Activated naive CD4-positive, alpha-beta T cell treated with anti-CD3 and anti-CD28 coated beads for 36 hours (primary cell): Measurements from ENCODE around the gene RNF126. TPM values are rescaled to one million over a fixed set of nuclear protein-coding genes. Genes with fewer than 3 reads are reported as not detected.
"Not testable (repeated sequence)": the region's sequence is repeated elsewhere in the genome, so short reads cannot be mapped to it uniquely, and the experiment has no call there.

Experiments used
- CTCF ChIA-PET: fragments of 350-600 bp; sonication (Branson Sonifier 250); formaldehyde crosslinking; loops from one replicate; lab custom pipeline; 2021; ENCODE audit warnings: antibody characterized with exemption; lab: Charles Lee
- DNase-seq: peaks from one replicate; pipeline ENCODE4 v3.0.0-alpha.2; 2020
- H3K27ac Mint-ChIP-seq: one replicate; pipeline ENCODE4 v1.8.0; 2021; ENCODE audit warnings: mild to moderate bottlenecking, mixed read lengths
- H3K27me3 Mint-ChIP-seq: one replicate; pipeline ENCODE4 v1.8.0; 2021; ENCODE audit warnings: low read depth, mixed read lengths
- H3K36me3 Mint-ChIP-seq: one replicate; pipeline ENCODE4 v1.8.0; 2021; ENCODE audit warnings: low read depth, mixed read lengths
- H3K4me1 Mint-ChIP-seq: one replicate; pipeline ENCODE4 v1.8.0; 2021; ENCODE audit warnings: low read depth, mixed read lengths
- H3K4me3 Mint-ChIP-seq: one replicate; pipeline ENCODE4 v1.8.0; 2021; ENCODE audit warnings: mild to moderate bottlenecking, moderate library complexity, mixed read lengths
- H3K9me3 Mint-ChIP-seq: one replicate; pipeline ENCODE4 v1.8.0; 2021; ENCODE audit warnings: mixed read lengths
- intact Hi-C: fragments of 100-400 bp; cut with micrococcal nuclease; formaldehyde crosslinking; loops from one replicate; pipeline ENCODE4 v1.15.1; 2023
- total RNA-seq, 2 experiments: library from RNA; stranded (reverse); gene quantifications; one replicate each; pipeline ENCODE4 v1.2.3, GENCODE V29; 2021

RNF126 gene
- total RNA-seq, 2 experiments from 2014 or later, result 99.5 to 108 TPM

DNA sequence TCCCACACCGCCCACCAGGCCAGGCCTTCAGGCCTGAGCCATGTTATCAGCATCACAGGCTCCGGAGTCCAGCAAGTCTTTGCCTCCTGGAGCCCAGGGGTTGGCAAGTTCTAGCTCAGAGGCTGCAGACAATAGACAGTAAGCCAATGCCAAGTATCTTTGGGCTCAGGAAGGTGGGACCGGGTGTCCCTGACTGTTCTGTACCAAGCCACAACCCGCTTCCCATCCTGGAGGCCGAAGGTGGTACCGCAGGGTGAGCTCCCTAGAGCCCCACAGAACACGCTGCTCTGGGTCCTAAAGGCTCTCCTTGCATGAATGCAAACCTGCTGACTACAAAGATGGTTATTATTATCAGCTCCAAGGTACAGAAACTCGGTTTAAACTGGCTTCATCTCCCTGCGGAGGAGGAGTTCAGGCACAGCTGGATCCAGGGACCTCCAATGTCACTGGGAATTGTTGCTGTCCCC, 7.6 kb upstream of the RNF126 start:
- DNase-seq, result no peak
- Mint-ChIP-seq H3K27ac (no peak overlapping the region), H3K4me1 (peaks cover 3% of the 10 kb centered on the region), H3K9me3 (no peaks in the 10 kb centered on the region), H3K4me3 (no peak overlapping the region), H3K27me3 (peaks cover 13% of the 10 kb centered on the region), H3K36me3 (no peaks in the 10 kb centered on the region)
- CTCF ChIA-PET, result interaction anchor here (2.1 kb wide), 1 partner anchor 63 kb away, joined by 7 read pairs; no protein-coding TSS in a partner anchor
- intact Hi-C loops, result no loop called here

DNA sequence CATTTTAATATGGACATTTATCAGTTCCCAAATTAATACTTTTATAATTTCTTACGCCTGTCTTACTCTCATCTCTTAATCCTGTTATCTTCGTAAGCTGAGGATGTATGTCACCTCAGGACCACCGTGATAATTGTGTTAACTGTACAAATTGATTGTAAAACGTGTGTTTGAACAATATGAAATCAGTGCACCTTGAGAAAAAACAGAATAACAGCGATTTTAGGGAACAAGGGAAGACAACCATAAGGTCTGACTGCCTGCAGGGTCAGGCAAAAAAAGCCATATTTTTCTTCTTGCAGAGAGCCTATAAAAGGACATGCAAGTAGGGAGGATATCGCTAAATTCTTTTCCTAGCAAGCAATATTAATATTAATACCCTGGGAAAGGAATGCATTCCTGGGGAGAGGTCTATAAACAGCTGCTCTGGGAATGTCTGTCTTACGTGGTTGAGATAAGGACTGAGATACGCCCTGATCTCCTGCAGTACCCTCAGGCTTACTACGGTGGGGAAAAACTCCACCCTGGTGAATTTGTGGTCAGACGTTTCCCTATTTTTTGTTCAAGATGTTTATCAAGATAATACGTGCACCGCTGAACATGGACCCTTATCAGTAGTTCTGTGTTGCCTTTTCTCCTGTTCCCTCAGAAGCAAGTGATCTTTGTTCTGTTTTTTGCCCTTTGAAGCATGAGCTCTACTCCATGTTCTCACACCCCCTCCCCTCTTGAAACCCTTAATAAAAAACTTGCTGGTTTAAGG, 5.8 kb upstream of the RNF126 start:
- not testable (repeated sequence) for H3K4me3 Mint-ChIP-seq, H3K4me1 Mint-ChIP-seq

DNA sequence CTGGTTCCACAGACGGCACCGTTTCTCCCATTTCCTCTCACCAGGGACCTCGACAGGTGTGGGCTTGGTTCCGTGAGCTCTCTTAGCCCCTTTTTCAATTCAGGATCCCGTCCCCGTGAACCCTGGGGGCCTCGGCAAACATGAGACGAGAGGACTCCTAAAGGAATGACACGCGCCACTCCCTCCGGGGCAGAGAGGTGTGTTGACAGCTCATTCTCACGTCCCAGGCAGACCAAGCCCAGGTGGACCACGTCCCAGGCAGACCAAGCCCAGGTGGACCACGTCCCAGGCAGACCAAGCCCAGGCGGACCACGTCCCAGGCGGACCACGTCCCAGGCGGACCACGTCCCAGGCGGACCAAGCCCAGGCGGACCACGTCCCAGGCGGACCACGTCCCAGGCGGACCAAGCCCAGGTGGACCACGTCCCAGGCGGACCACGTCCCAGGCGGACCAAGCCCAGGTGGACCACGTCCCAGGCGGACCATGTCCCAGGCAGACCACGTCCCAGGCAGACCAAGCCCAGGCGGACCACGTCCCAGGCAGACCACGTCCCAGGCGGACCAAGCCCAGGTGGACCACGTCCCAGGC, 4.1 kb upstream of the RNF126 start:
- H3K9me3 Mint-ChIP-seq, H3K27ac Mint-ChIP-seq, H3K27me3 Mint-ChIP-seq, H3K36me3 Mint-ChIP-seq, H3K4me3 Mint-ChIP-seq, DNase-seq, intact Hi-C loops: not testable (repeated sequence)
- CTCF ChIA-PET, result interaction anchor here (1.0 kb wide), 1 partner anchor 66 kb away, joined by 4 read pairs; no protein-coding TSS in a partner anchor
- H3K4me1 Mint-ChIP-seq, result peaks cover 15% of the 10 kb centered on the region

More for the DNA sequence above, 5.8 kb upstream of the RNF126 start:
- H3K9me3 Mint-ChIP-seq, intact Hi-C loops, H3K36me3 Mint-ChIP-seq, H3K27ac Mint-ChIP-seq, H3K27me3 Mint-ChIP-seq, DNase-seq: not testable (repeated sequence)
- CTCF ChIA-PET, result interaction anchor here (0.6 to 1.0 kb wide), 2 partner anchors 102 to 104 kb away, joined by 3 read pairs; no protein-coding TSS in a partner anchor

DNA sequence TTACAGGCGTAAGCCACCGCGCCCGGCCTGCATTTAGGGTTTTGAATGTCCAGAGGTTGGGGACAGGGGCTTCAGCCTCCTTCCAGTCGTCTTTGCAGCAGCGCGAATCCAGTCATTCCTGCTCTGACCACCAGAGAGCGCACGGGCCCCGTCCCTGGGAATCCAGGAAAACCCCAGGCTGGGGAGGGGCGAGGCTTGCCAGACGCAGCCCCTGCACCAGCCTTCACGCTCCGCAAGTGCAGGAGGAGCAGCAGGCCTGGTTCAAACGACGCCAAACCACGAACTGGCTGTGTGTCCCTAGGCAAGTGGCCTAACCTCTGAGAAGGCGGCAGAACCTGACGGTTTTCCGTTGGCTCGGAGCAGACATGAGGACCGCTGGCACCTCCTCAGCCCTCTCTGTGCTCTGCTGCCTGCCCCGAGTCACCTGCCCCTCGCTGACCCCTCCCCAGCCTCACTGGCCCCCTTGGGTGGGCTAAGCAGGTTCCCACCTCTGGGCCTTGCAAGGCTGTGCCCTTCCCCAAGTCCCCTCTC, 2.0 kb upstream of the RNF126 start:
- intact Hi-C loops, result loop anchor here (1.0 to 5.0 kb wide), 6 partner anchors 69 to 742 kb away; partner anchors contain the start of genes CDC34, CIRBP, DAZAP1 and RNU6-2
- Mint-ChIP-seq H3K4me1 (peaks cover 25% of the 10 kb centered on the region), H3K9me3 (no peaks in the 10 kb centered on the region), H3K4me3 (peak overlapping the region; percentile 80), H3K27me3 (no peaks in the 10 kb centered on the region), H3K27ac (no peak overlapping the region), H3K36me3 (peaks cover 17% of the 10 kb centered on the region)
- DNase-seq, result peak; percentile 87
- CTCF ChIA-PET, result interaction anchor here (0.6 to 0.8 kb wide), 2 partner anchors 81 to 93 kb away, joined by 3 read pairs; no protein-coding TSS in a partner anchor

DNA sequence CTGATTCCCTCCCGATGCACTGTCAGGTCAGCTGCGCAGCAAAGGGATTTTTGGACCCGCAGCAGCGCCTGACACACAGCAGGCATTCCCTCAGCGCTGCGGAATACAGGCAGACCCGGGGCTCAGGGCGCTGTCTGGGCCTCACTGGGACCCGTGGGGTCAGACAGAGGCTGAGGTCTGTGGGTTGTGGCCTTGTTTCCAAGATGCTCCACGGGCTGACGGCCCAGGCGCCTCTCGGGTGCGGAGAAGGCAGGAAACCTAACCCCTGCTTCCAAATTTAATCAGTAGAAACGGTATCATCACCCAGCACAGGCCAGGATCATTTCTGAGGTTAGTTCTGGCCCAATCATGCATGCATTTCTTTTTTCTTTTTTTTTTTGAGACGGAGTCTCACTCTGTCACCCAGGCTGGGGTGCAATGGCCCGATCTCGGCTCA, 686 bp upstream of the RNF126 start:
- Mint-ChIP-seq H3K4me3 (peak overlapping the region; percentile 80), H3K4me1 (peaks cover 35% of the 10 kb centered on the region), H3K36me3 (peaks cover 22% of the 10 kb centered on the region), H3K27ac (peak overlapping the region; percentile 85), H3K27me3 (no peaks in the 10 kb centered on the region), H3K9me3 (no peaks in the 10 kb centered on the region)
- intact Hi-C loops, result loop anchor here (1.0 to 5.0 kb wide), 7 partner anchors 17 to 744 kb away; partner anchors contain the start of genes BSG, CDC34, CIRBP and DAZAP1
- CTCF ChIA-PET, result interaction anchor here (1.0 to 1.2 kb wide), 2 partner anchors 14 to 70 kb away, joined by 3 to 8 read pairs; no protein-coding TSS in a partner anchor
- DNase-seq, result no peak

DNA sequence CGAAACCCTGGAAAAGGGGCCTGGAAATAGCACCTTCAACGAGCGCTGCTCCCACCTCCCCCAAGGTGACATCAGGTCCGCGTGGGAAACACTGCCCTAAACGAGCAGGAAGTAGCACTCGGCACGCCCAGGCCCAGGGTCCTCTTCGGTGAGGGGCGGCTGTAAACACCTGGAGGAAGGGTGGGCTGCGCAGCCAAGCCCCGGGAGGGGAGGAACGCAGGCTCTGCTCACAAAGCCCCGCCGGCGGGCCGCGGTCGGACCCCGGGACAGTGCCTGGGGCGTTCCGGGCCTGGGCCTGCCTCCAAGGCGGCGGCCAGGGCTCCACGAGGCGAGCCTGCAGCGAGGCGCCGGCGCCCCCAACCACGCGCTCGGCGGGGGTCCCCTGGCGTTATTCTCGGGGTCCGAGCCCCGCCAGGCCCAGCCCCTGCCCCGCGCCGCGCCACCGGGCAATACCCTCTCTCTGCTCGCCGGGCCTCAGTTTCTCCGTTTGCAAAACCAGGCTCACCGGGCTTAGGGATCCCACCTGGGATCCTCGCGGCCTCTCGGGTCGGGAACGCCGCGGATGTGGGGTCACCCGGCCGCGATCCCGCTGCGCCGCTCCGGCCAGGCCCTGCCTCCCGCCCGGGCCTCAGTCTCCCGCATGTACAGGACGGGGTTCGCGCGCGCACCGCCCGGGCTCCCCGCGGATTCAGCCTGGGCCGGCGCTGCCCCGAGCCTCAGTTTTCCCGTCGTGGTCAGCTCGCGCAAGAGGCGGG, 630 bp downstream of the RNF126 start:
- Mint-ChIP-seq H3K36me3 (peaks cover 23% of the 10 kb centered on the region), H3K4me3 (peak overlapping the region; percentile 99), H3K27ac (peak overlapping the region; percentile 98), H3K27me3 (no peaks in the 10 kb centered on the region), H3K9me3 (no peaks in the 10 kb centered on the region), H3K4me1 (peaks cover 42% of the 10 kb centered on the region)
- CTCF ChIA-PET, result no interaction called here
- intact Hi-C loops, result loop anchor here (5.0 kb wide), 5 partner anchors 130 to 745 kb away; partner anchors contain the start of genes CDC34, CIRBP, DAZAP1 and RNU6-2
- peak; percentile 81 for DNase-seq

DNA sequence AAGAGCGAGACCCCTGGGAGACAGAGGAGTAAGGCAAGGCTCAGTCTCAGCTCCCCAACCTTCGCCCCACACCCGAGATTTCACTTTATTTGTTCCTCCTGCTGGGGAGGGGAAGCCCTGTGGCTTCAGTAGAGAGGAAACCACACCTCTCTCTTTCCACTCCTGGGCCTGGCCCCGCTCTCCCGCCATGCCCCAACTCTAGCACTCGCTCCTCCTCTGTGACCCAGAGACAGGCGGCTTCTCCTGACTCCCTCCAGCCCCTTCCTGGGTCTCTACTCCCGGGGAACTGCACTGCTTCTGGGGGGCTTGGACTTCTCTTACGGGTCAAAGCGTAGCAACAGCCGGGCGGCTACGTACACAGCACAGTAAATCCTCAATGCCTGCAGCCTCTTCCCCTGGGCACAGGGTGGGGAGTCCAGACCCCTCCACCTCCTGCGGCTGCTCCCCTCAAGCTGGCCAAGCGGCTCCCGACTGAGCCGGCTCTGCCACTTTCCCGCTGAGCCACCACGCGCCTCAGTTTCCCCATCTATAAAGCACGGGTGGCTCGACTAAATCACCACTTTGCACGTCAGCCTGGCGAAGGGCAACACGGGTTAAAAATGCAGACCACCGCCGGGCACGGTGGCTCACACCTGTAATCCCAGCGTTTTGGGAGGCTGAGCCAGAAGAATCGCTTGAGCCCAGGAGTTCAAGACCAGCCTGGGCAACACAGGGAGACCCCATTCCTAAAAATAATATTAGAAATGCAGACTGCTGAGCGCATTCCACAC, 1.4 kb downstream of the RNF126 start:
- Mint-ChIP-seq H3K27me3 (no peaks in the 10 kb centered on the region), H3K36me3 (peaks cover 23% of the 10 kb centered on the region), H3K9me3 (no peaks in the 10 kb centered on the region), H3K4me3 (peak overlapping the region; percentile 99), H3K4me1 (peaks cover 47% of the 10 kb centered on the region), H3K27ac (peak overlapping the region; percentile 98)
- CTCF ChIA-PET, result interaction anchor here (1.2 kb wide), 1 partner anchor 78 kb away, joined by 3 read pairs; no protein-coding TSS in a partner anchor
- DNase-seq, result peak; percentile 82
- intact Hi-C loops, result loop anchor here (1.0 to 5.0 kb wide), 8 partner anchors 28 to 746 kb away; partner anchors contain the start of genes CDC34, CIRBP, DAZAP1 and POLRMT

DNA sequence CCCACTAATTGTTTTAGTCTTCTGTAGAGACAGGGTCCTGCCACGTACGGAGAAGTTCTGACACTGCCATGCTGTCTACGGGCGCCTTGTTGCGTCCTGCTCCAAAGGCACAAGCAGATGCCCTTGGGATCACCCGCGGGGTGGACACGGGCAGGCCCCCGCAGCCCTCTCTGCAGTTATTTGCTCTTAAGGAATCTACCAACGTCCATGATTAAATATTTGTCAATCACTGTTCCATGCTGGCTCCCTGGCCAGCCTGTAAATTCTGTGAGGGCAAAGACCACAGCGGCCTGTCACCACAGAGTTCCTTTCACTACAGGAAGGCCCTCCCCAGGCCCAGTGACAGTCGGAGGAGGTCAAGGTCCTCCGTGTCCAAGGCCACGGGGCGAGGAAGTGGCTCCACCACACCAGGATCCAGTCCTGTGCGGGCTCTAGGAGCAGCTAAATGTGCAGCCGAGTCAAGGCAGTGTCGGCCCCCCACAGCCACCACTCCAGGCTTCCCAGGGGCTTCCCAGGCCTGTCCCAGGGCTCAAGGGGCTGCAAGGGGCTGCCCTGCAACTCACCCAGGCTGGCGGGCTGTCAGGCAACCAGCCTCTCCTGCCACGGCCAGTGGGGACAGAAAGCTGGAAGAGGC, 2.1 kb downstream of the RNF126 start:
- DNase-seq, result peak; percentile 13
- no peaks in the 10 kb centered on the region for H3K9me3 Mint-ChIP-seq
- H3K4me1 Mint-ChIP-seq, result peaks cover 52% of the 10 kb centered on the region
- H3K4me3 Mint-ChIP-seq, result peak overlapping the region; percentile 99
- CTCF ChIA-PET, result interaction anchor here (1.2 kb wide), 1 partner anchor 77 kb away, joined by 3 read pairs; no protein-coding TSS in a partner anchor
- peaks cover 24% of the 10 kb centered on the region for H3K36me3 Mint-ChIP-seq
- H3K27me3 Mint-ChIP-seq, result no peaks in the 10 kb centered on the region
- peak overlapping the region; percentile 98 for H3K27ac Mint-ChIP-seq
- intact Hi-C loops, result loop anchor here (1.0 to 5.0 kb wide), 9 partner anchors 28 to 746 kb away; partner anchors contain the start of genes CDC34, CIRBP, DAZAP1 and POLRMT

DNA sequence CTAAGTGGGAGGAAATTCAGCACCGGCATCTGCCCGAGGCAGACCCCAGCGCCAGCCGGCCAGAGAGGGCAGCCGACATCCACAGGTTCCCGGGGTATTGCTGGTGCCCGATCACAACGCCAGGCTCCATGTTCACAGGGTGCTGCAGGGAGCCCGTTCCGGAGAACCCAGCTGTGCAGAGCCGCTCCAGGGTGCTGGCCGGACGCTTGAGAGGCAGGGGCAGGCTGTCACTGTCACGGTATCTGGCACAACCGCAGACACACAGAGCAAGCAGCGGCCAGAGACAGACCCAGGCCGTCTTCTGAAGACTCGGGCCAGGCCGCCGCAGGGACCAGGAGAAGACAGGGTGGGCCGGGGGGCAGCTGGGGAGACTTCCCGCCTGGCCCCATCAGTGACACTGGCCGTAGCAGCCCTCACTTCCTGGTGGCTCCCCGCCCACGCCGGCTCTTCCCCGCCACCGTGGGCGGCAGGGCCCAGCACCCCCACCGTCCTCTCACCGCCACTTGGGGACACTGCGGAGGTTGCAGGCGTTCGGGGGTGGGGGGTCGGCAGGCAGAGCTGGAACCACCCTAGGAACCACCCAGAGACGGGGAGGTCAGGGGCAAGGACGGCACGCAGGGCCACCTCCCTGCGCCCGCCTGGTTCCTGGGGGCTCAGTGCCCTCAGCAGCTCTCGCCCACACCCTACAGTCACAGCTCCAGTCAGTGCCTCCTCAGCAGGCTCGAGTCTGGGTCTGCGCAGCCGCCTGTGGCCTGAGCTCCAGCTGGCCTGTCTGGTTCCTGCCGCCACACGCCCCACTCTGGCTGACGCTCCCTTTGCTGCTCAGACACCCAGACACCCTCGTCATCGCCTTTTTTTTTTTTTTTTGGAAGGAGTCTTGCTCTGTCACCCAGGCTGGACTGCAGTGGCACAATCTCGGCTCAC, 3.8 kb downstream of the RNF126 start:
- peaks cover 35% of the 10 kb centered on the region for H3K36me3 Mint-ChIP-seq
- intact Hi-C loops, result no loop called here

More for the DNA sequence above, 3.8 kb downstream of the RNF126 start:
- DNase-seq, result no peak
- CTCF ChIA-PET, result interaction anchor here (1.2 kb wide), 1 partner anchor 18 kb away, joined by 3 read pairs; no protein-coding TSS in a partner anchor
- H3K27ac Mint-ChIP-seq, result peak overlapping the region; percentile 98
- no peaks in the 10 kb centered on the region for H3K27me3 Mint-ChIP-seq
- H3K9me3 Mint-ChIP-seq, result no peaks in the 10 kb centered on the region
- peaks cover 56% of the 10 kb centered on the region for H3K4me1 Mint-ChIP-seq
- H3K4me3 Mint-ChIP-seq, result peak overlapping the region; percentile 99
